ENCODE data around the gene PNMA6F. TPM values are rescaled to one million over a fixed set of nuclear protein-coding genes. Genes with fewer than 3 reads are reported as not detected.
"Not testable (repeated sequence)": the region's sequence is repeated elsewhere in the genome, so short reads cannot be mapped to it uniquely, and the experiment has no call there.

The PNMA6F gene
- total and polyA plus RNA-seq, 2 donors (not counting 1 experiment from before 2014, with no cell fraction given), result not detected

- H3K27me3 ChIP-seq (ENCODE audit: control insufficient read depth, insufficient read depth, low read length), result no peaks in the 10 kb centered on the region
- no peaks in the 10 kb centered on the region for H3K4me1 ChIP-seq (ENCODE audit: control insufficient read depth, extremely low read depth, insufficient read depth, low read length)
- H3K27ac ChIP-seq (ENCODE audit: insufficient read depth, low read length), result no peak overlapping the region
- H2AFZ ChIP-seq (ENCODE audit: low read length), result no peak overlapping the region
- H3K9me3 ChIP-seq (ENCODE audit: control insufficient read depth, insufficient read depth, low read depth, low read length), result no peaks in the 10 kb centered on the region
- DNase-seq (ENCODE audit: low read depth in 2 of 2), result no peak
- H3K9ac ChIP-seq (ENCODE audit: insufficient read depth, low read length), result no peak overlapping the region
- H3K36me3 ChIP-seq (ENCODE audit: control insufficient read depth, insufficient read depth, low read length), result no peaks in the 10 kb centered on the region
- no peaks in the 10 kb centered on the region for H3K79me2 ChIP-seq (ENCODE audit: control insufficient read depth, insufficient read depth, low read length)
- H4K20me1 ChIP-seq (ENCODE audit: control insufficient read depth, extremely low read depth, insufficient read depth, low read length), result no peaks in the 10 kb centered on the region
- TF ChIP-seq EZH2 (IDR thresholded peaks at IDR 0.05; ENCODE audit: low read length, missing control alignments) (no peak), CTCF (conservative IDR thresholded peaks at IDR 0.05 in 1 of 2, IDR thresholded peaks at IDR 0.05 in 1 of 2; ENCODE audit: low read depth in 1 of 2, low read length in 2 of 2) (no peak)
- H3K4me3 ChIP-seq (replicated peaks in 1 of 4; ENCODE audit: control extremely low read depth in 1 of 4, insufficient read depth in 1 of 4, low read depth in 3 of 4, low read length in 4 of 4), result no peak overlapping the region
- no peak overlapping the region for H3K4me2 ChIP-seq (ENCODE audit: extremely low read depth, insufficient read depth, low read length)
Observed at GRCh38 chrX:153327561-153327960, 6.0 kb upstream of the PNMA6F start.

GRCh38 chrX:153320555-153321184, 897 bp downstream of the PNMA6F start:
- H3K4me1 ChIP-seq (ENCODE audit: control insufficient read depth, extremely low read depth, insufficient read depth, low read length), result no peaks in the 10 kb centered on the region
- H2AFZ ChIP-seq (ENCODE audit: low read length), result no peak overlapping the region
- DNase-seq (ENCODE audit: low read depth in 2 of 2), result no peak
- H3K36me3 ChIP-seq (ENCODE audit: control insufficient read depth, insufficient read depth, low read length), result no peaks in the 10 kb centered on the region
- H3K4me3 ChIP-seq (replicated peaks in 1 of 4; ENCODE audit: control extremely low read depth in 1 of 4, insufficient read depth in 1 of 4, low read depth in 3 of 4, low read length in 4 of 4), result no peak overlapping the region
- no peaks in the 10 kb centered on the region for H3K79me2 ChIP-seq (ENCODE audit: control insufficient read depth, insufficient read depth, low read length)
- no peak overlapping the region for H3K4me2 ChIP-seq (ENCODE audit: extremely low read depth, insufficient read depth, low read length)
- no peaks in the 10 kb centered on the region for H3K9me3 ChIP-seq (ENCODE audit: control insufficient read depth, insufficient read depth, low read depth, low read length)
- H3K27me3 ChIP-seq (ENCODE audit: control insufficient read depth, insufficient read depth, low read length), result no peaks in the 10 kb centered on the region
- no peak overlapping the region for H3K9ac ChIP-seq (ENCODE audit: insufficient read depth, low read length)
- H4K20me1 ChIP-seq (ENCODE audit: control insufficient read depth, extremely low read depth, insufficient read depth, low read length), result no peaks in the 10 kb centered on the region
- H3K27ac ChIP-seq (ENCODE audit: insufficient read depth, low read length), result no peak overlapping the region
- no peak for TF ChIP-seq CTCF (conservative IDR thresholded peaks at IDR 0.05 in 1 of 2, IDR thresholded peaks at IDR 0.05 in 1 of 2; ENCODE audit: low read depth in 1 of 2, low read length in 2 of 2)
- TF ChIP-seq EZH2 (IDR thresholded peaks at IDR 0.05; ENCODE audit: low read length, missing control alignments), result no peak

GRCh38 chrX:153320047-153320443, 1.5 kb downstream of the PNMA6F start:
- not testable (repeated sequence) for H3K27me3 ChIP-seq (ENCODE audit: control insufficient read depth, insufficient read depth, low read length); H4K20me1 ChIP-seq (ENCODE audit: control insufficient read depth, extremely low read depth, insufficient read depth, low read length); H3K36me3 ChIP-seq (ENCODE audit: control insufficient read depth, insufficient read depth, low read length); H3K27ac ChIP-seq (ENCODE audit: insufficient read depth, low read length); H3K79me2 ChIP-seq (ENCODE audit: control insufficient read depth, insufficient read depth, low read length); H3K9me3 ChIP-seq (ENCODE audit: control insufficient read depth, insufficient read depth, low read depth, low read length); H3K4me3 ChIP-seq (replicated peaks in 1 of 4; ENCODE audit: control extremely low read depth in 1 of 4, insufficient read depth in 1 of 4, low read depth in 3 of 4, low read length in 4 of 4); H3K9ac ChIP-seq (ENCODE audit: insufficient read depth, low read length); H2AFZ ChIP-seq (ENCODE audit: low read length); DNase-seq (ENCODE audit: low read depth in 2 of 2); H3K4me2 ChIP-seq (ENCODE audit: extremely low read depth, insufficient read depth, low read length); H3K4me1 ChIP-seq (ENCODE audit: control insufficient read depth, extremely low read depth, insufficient read depth, low read length)
